ENCODE measurements around the gene IL27RA.

The IL27RA gene

DNA sequence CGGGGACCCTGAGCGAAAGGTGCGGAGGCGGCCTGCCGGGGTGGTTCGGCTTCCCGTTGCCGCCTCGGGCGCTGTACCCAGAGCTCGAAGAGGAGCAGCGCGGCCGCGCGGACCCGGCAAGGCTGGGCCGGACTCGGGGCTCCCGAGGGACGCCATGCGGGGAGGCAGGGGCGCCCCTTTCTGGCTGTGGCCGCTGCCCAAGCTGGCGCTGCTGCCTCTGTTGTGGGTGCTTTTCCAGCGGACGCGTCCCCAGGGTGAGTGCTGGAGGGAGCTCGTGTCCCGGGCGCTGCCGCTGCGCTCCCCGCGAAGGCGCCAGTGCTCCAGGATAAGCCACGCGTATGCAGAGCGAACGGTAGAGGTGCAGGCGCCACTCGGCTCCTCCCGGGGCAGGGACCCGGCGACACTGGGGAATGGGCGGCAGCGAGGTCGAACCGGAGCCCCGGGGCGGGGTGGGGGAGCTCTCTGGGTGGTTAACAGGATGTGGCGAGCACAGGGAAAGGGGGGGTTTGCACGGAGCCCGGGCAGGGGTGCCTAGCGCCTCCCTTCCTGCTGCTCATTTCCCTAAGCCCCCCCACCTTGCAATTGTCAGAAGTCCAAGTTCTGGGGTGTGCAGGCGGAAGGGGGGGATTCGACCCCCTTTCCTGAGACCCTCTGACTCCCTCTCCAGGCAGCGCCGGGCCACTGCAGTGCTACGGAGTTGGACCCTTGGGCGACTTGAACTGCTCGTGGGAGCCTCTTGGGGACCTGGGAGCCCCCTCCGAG, at the start of gene IL27RA:
Gene IL27RA, plus strand, starts transcription at position 44 of the 762 bp plus-strand sequence. Its CDS starts 111 bp downstream, at position 155.
- no peak for DNase-seq

DNA sequence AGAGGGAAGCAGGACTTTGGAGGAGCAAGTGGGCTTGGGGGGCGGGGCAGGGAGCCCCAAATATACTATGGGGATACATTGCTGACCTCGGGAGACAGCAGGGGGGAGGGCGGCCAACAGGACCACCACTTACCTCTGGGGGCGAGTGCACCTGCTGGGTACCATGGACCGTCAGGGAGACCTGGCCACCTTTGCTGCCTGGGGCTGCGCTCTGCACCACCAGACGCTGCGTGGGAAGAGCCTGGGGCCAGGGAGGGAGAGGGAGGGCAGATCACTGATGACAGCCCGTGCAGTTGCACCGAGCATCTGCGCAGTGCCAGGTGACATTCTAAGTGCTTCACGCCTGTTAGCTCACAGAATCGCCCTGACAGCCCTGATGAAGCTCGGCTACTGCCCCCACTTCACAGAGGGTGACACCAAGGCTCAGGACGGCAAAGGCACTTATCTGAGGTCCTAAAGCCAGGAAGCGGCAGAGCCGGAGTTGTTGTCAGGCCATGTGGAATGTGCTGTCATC, 49.5 kb upstream of the IL27RA start:
- no peak for DNase-seq

DNA sequence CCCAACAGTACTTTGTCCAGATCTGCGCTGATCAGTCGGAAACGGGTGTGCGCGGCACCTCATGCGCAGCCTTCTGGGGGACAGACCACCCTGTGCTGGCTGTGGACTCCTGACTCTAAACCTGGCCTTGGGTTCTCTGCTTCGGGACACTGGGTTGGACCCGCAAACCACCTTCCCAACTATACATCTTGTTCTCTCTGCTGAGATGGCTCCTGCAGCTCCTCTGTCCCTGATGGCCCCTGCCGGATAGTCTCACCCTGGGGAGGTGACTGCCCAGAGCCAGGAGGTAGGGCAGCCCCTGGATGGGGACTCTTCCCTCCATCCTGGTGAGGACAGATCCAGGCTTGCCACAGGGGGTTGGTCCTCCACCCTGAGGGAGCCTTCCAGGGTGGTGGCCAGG, 48.8 kb upstream of the IL27RA start:
- no peak for DNase-seq

DNA sequence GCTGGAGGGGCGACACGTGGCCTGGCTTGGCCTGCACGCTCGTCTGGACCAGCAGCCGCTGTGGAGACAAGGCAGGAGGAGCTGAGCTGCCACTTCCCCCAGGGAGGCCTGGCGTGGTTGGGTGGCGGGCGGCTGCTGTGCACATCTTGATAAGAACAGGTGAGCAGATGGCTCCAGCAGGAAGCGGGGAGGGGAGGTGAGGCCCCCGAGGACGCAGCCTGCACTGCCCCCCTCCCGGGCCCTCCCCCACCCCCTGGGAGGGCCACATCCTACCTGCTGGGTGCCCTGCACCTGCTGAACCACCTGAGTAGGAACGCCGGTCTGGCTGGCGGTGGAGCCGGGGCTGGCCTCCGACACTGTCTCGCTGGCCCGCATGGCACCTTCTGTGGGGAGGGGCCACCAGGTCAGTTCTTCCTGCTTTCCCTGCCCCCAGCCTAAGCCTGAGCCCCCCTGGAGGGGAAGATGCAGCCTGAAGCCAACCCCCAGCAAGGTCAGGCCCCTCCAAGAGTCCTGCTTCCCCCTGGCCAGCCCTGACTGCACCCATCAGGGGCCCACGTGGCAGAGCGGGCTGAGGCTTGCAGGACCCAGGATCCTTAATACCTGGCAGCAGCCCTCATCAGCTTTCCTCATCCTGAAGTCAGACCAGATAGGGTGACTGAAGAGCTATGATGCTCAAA, 48.2 kb upstream of the IL27RA start:
- DNase-seq = no peak

DNA sequence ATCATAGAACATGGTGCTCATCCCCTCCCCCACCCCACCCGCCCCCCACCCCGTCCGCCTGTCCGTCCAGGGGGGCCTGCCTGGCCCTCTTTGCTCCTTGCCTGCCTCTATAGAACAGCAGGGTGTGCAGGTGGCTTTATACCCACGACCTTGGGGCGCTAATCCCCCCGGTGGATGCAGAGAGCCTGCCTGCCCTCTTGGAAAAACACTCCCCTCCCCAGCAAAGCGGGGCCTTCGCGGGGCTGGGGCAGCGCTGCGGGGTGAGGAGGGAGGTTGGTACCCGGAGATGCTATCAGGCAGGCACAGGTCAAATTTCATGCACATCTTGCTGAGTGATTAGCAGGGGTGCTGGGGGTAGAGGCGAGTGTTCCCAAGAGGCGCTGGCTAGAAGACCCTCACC, 47.4 kb upstream of the IL27RA start:
- DNase-seq = no peak

DNA sequence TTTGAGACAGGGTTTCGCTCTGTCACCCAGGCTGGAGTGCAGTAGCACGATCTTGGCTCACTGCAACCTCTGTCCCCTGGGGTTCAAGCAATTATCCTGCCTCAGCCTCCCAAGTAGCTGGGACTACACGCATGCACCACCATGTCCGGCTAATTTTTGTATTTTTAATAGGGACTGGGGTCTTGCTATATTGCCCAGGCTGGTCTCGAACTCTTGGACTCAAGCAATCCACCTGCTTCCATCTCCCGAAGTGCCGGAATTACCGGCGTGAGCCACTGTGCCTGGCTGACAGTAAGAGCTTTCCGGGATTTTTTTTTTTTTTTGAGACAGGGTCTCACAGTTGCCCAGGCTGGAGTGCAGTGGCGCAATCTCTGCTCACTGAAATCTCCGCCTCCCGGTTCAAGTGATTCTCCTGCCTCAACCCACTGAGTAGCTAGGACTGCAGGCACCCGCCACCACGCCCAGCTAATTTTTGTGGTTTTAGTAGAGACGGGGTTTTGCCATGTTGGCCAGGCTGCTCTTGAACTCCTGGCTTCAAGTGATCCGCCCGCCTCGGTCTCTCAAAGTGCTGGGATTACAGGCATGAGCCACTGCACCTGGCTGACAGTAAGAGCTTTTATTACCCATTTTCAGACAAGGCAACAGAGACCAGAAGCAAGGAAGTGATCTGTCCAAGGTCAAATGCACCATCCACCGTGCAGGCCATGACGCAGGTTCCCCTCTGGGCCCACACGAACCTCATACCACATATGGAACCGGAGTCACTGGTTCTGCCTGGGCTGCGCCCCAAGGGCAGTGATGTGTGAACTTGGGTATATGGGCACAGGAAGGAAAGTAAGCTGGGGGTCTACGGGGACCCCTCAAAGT, 46.5 kb upstream of the IL27RA start:
- DNase-seq = no peak

DNA sequence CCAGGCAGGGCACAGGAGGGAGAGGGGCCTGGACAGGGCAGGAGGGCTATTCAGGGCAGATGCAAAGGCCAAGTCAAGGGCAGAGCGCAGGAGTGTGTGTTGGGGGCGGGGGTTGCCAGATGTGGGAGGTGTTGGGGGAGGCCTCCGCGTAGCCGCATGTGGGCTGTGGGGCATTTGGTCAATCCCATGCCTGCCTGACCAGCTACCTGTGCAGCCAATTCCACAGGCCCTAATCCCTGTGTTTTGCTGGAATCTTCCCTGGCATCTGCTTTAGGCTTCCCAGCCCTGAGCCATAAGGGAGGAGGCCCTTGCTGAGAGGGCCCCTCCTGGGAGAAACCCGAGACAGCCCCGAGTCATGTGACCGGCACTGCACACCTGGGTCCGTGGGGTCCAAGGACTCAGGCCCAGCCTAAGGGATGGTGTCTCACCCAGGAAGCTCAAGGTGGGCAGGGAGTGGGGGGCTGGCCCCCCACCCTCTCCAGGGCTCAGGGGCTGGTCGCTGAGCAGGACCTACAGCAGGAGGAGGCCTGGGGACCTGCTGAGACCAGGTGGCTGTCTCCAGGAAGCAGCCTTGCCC, 45.7 kb upstream of the IL27RA start:
- DNase-seq = no peak

DNA sequence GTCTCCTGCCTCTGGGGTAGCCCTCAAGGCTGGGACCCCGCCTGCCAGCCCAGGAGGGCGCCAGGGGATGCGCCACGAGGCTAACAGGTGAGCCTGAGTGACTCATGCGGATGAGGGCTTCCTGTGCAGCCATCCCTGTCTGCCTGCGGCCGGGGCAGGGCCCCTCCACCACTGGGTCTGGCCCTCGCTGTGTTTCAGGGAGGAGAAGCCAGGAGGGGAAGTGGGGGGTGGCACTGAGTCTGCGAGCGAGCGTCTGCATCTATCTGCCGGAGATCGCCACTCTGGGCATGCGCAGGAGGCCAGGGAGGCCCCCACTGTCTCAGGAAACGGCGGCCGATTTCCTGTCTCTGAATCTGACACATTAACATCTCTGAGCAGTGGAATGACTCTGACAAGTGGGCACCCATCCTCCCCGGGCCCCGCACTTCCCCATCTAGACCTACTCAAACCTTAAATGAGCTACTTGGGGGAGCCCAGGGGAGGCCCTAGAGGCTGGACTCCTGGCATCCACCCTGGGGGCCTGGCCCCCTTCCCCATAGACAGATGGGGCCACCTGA, 45.1 kb upstream of the IL27RA start:
- DNase-seq = no peak

DNA sequence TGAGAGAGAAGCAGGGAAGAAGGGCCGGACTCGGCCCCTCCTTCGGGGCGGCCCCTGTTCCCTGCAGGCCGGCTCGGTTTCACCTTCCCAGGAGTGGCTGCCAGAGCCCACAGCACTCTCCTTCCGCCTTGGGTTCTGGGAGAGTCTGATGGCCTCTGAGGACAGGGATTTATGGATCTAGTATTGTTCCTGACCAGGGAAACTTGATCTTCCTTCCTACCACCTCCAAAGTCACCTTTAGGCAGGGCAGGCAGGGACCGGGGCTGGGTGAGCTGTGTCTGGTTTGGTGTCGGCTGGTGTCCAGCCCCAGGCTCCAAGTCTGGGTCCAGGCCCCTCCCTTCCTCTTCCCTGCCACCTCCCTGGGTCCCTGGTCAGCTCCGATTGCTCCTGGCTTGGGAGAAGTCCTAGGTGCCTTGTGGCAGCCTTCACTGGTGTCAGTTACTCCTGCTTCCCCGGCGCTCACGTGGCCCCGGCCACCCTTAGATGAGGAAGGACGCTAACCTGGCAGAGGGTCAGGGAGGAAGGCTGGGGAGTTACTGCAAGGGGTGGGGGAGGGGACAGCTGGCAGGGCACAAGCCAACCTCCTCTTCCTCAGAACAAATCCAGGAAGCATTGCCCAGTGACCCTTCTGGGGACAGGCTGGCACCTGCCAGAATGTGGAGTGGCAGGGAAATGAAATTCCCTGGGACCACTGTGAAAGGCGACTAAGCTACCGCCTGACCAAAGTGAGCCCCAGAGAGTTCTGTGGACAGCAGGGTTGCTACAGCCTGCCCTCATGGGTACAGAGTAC, 44.3 kb upstream of the IL27RA start:
- DNase-seq = no peak

DNA sequence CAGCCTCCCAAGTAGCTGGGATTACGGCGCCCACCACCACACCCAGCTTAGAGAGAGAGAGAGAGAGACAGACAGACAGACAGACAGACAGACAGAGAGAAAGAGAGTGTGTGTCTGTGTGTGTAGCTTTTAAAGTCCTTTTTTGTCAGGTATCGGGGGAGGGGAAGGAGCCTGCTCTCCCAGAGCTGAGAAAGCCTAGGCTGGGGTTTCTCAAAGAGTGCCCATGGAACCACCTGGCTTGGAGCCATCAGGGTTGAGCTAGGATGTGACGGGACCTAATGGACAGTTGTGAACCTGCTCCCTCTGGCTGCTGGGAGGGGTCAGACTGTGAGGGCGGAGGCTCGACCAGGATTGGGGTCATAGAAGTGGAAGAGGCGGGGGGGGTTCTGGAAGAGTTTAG, 42.1 kb upstream of the IL27RA start:
- no peak for DNase-seq

DNA sequence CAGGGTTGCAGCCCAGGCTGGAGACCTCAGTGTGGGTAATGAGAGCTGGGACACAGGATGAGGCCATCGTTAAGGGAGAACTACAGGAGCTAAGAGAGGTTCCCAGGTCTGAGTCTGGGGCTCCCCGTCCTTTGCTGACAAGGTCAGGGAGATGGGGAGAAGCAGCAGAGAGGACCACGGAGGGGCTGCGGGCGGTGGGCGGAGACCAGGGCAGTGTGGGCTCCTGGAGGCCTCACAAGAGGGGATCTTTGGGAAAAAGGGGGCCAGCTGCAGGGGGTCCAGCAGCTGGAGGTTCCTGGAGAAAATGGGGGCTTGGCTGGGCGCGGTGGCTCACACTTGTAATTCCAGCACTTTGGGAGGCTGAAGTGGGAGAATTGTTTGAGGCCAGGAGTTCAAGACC, 41.5 kb upstream of the IL27RA start:
- no peak for DNase-seq

DNA sequence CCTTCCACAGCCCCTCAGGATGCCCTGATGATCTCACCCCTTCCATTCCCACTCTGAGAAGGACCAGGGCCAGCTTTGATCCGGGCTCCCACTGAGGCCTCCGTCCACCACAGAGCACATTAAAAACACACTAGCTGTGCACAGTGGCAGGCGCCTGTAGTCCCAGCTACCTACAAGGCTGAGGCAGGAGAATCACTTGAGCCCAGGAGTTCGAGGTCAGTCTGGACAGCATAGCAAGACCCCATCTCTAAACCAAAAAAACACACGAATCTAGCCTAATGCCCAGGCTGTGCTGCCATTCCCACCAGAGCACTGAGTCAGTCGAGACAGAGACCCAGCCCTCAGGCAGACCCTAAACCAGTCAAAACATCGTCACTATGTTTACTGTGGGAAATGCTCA, 39.5 kb upstream of the IL27RA start:
- DNase-seq = no peak

DNA sequence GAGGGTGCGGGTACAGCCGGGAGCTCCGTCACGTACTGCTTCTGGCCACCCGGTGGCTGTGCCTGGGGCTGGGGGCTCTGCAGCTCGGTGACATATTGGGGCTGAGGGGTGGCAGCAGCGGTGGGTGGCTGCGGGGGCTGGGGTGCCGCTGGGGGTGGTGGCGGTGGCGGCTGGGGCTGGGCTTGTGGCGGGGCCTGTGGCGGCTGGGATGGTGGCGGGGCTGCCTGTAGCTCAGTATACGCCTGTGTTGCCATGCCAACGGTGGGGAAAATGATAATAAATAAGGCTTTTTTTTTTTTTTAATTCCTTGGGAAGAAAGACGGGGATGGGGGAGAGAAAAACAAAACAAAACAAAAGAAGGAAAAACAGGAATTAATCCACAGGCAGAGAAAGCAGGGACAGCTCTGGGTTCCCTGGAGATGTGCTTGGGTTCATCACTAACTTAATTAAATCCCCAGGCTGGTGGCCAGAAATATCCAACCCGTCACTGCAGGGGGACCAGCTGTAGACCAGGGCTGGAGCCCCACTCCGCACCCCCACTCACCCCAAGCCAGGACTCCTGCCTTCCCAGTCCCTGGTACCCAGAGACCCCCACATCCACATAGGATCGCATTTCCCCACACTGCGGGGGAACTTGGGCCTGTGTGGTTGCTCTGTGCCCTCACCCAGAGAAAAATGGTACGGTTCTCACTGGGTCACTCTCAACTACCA, 37.8 kb upstream of the IL27RA start:
- no peak for DNase-seq

DNA sequence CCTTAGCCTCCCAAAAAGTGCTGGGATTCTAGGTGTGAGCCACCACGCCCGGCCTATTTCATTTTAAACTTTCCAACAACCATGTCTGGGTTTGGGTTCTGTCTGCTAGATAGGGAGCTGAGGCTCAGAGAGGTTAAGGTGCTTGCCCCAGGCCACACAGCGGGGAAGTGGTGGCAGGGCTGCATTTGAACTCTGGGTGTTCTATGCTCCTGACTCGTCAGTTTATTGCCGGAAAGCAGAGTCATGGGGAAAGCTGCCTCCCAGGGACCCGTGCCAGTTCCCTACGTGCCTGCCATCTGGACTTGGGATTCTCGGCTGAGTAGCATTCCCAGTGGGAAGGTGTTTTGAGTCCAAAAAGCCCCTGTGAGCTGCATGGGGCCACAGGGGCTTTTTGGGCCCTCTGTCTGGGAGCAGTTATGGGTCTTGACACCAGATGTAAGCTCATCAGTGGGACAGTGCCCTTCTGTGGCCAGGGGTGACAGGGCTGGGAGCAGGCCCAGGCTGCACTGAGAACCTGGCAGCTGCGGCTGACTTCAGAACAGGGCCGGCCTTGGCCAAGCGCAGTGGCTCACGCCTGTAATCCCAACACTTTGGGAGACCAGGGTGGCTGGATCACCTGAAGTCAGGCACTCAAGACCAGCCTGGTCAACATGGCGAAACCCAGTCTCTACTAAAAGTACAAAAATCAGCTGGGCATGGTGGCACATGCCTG, 36.4 kb upstream of the IL27RA start:
- DNase-seq = no peak

DNA sequence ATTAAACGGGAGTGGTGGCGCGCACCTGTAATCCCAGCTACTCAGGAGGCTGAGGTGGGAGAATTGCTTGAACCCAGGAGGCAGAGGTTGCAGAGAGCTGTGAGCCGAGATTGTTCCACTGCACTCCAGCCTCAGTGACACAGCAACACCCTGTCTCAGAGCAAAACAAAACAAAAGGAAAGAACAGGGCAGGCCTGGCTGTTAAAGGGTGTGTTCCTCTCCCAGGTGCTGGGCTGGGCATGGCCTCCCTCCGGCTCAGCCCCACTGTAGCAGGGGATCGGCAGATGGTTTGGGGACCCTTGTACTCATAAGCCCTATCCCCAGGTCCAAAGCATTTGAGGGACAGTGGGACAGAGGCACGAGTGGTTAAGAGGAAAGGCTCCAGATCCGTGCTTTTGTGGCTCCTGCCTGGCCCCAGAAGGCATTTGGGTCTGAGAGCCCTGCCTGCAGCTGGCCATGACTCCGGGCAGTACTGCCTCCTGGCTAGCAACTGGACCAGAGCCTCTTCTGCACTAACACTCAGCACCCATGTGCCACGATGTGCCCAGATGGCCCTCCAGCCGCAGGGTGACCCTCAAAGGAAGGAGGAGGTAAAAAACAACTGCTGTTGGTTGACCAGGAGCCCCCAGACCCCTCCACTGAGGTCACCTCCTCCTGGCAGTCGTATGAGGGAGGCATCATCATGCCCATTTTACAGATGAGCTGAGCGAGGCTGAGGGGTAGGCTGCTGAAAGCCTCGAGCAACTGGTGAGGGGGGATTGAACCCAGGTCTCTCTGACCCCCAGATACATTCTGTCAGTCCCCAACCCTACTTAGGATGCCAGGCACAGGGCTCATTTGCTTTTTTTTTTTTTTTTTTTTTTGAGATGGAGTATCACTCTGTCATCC, 35.4 kb upstream of the IL27RA start:
- no peak for DNase-seq

DNA sequence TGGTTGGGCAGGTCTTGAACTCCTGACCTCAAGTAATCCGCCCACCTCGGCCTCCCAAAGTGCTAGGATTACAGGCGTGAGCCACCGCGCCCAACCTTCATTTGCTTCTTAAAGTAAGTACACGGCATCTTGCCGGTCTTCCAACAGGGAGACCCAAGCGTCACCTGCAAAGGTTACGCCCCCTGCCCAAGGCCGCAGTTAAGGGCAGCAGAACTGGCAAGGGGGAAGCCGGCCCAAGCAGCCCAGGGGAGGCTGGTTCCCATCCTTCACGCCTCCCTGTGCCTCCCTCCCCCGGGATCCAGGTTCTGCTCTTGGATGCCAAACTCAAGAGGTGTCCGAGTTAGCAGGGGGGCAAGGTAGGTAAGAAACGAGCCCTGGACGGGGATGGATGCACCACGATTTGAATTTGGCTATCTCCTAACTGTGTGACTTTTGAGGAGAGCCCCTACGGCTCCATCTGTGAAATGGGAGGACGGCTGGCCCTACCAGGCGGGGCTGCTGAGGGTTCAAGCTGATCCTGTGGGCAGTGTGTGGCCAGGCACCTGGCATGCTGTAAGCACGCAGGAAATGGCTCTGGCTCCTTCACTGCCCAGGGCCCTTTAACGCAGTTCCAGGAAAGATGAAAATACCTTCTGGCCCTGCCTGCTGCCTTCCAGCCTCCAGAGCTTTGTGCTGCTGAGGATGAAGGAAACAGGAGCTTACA, 34.5 kb upstream of the IL27RA start:
- no peak for DNase-seq

DNA sequence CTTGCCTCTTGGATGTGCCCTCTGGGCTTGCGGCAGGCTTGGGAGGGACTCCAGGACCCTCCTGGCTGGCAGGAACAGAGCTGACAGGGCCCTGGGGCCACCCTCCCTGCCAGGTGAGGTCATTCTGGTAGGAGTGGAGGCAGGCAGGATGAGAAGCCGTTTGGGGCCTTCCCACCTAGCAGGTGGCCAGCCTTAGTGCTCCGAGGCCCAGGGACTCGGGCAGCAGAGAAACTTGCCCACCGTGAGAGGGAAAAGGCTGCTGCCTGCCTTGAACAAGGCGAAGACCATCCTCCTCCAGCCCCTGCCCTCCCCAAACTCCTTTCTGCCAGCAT, 34.0 kb upstream of the IL27RA start:
- DNase-seq = no peak

DNA sequence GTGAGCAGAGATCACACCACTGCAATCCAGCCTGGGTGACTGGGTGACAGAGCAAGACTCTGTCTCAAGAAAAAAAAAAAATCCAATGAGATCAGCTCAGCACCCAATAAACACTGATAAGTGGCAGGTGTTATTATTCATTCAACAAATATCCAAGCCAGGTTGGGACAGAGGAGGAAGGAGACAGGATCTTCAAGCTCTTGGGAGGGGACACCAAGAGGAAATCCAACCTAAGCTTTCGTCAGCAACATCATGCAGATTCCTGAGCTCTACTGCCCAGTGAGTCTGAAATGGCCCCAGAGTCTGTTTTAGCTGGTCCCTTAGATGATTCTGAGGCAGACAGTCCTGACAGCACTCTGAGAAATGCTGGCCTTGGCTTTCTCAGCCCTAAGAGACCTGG, 33.1 kb upstream of the IL27RA start:
- no peak for DNase-seq

DNA sequence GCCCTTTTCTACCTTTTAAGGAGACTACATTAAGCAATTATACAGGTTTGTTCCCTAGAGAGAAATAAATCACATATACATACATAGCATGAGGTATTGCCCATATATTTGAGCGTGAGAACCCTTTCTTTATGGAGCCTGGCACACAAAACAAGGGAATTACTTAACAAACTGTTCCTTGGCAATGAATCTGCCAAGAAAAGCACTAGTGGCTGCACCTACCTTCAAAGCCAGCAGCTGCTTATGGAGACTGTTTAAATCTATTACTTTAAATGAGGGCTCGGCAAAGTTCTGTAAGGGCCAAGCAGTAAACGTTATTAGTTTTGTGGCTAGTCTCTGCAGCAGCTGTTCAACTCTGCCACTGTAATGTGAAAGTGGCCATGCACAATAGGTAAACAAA, 32.5 kb upstream of the IL27RA start:
- DNase-seq = no peak
